GM08714 (cell line): ENCODE data around the gene YBX2.

ENCODE experiments used
- H3K4me3 ChIP-seq: fragments of 200-500 bp; sonication (Bioruptor generic); 2 replicates; pipeline ENCODE4 v1.5.1; 2014; ENCODE audit warnings: mild to moderate bottlenecking, low read length, inconsistent platforms
- ZNF274 ChIP-seq: IDR thresholded peaks from 2 replicates; pipeline ENCODE4 v1.6.1; 2012; ENCODE audit warnings: mild to moderate bottlenecking, low read depth, low read length

The YBX2 gene

GRCh38 chr17:7241783-7242716 lies 52.4 kb downstream of the YBX2 start, which contains the start of gene GABARAP:
TSS of gene GABARAP (minus strand) at chr17:7242449. CDS start at chr17:7242330, 119 bp downstream.
- no peak for TF ChIP-seq ZNF274
- peak within 1 kb of the TSS; percentile 89 for H3K4me3 ChIP-seq

GRCh38 chr17:7241090-7241733 lies 53.2 kb downstream of the YBX2 start:
- no peak for TF ChIP-seq ZNF274
- H3K4me3 ChIP-seq: peak overlapping the region; percentile 89

DNA sequence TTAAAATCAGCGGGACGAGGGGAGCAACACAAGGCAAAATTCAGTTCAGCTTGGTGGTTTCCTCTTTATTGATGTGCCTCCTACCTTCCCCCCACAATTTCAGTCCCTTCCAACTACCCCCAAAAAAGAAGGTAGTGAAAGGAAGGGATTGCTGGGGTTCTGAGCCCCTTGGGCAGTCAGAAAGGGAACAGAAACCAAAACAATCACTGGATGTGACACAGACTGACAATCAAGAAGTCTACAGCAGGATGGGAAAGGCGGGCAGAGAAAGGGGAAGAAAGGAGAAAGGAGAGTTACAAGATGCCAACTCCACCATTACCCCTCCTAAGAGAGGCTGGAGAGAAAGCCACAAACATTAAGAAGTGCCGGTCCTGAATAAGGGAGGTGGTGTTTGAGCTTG lies 54.1 kb downstream of the YBX2 start:
- no peak for TF ChIP-seq ZNF274
- peak overlapping the region; percentile 40; the same call in 1 of the 2 replicates for H3K4me3 ChIP-seq

DNA sequence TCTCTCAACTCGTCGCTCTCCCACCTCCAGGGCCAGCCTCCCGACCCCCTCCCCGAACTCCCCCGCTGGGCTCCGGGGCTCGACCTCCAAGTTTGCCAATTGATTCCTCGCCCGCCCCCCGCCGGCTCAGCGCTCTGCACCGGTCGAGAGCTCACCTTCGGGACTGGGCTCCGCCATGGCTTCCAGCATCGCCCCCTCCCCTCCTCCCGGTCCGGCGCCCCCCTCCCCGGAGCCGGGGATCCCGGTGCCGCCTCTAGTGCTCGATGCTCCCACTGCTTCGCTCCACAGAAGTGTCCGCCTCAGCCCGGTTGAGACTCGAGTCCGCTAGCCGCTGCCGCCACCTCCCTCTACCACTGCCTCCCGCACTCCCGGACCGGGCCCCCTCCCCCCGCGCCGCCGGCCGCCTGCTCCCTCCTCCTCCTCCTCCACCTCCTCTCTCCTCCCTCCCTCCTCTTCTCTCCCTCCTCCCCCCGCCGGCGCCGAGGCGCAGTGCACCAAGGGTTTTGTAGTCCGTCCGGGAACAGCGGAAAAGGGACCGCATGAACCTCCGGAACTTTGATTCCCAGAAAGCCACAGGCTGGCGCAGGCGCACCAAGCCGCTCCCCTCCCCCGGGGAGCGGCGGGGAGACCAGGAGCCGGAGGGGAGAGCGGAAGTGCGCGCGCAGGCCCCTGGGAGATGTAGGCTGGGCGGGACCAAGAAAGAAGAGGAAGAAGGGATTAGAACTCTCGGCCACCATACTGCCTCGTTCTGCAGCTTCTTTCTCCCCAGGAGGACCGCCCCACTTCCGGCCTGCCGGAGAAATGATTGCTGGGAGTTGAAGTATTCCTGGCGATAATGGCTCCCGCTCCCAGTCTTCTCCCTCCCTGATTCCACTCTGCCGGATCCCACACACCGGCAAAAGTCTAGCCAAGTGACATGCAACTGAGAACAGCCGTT lies 55.1 kb downstream of the YBX2 start, which contains the start of gene PHF23:
PHF23 (minus strand) TSS at position 367 of the 937 bp plus-strand sequence; CDS start at position 189, 178 bp downstream.
- H3K4me3 ChIP-seq: peak within 1 kb of the TSS; percentile 97
- no peak for TF ChIP-seq ZNF274

DNA sequence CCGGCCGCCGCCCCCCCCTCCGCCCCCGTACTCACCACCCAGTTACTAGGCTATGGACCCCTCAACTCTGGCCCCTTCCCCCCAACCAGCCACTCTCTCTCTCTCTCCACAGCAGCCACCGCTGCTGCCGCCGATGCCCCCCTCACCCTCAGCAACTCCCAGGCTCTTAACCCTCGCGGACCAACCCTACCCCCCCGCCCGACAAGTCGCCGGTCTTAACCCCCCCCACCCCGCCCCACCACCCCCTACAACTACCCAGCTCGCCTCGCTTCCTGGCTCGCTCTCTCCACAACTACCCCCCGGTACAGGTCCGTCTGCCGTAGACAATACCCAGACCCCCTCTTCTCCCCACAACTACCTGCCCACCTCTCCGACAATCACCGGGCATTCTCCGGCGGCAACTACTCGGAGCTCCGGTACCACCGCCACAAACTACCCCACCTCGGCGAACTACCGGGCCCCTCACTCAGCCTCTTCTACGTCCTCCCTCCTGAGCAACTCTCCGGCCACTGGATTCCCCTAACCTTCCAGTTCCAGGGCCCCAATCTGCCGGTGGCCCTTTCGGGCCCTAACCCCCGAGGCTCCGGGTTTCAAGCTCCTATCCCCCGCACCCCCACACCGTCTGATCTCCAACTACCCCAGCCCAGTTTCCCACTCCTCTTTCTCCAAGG lies 55.9 kb downstream of the YBX2 start:
- no peak for TF ChIP-seq ZNF274
- H3K4me3 ChIP-seq: peak overlapping the region; percentile 97
